ENCODE measurements around the gene SH3GL3. TPM values are rescaled to one million over a fixed set of nuclear protein-coding genes. Genes with fewer than 3 reads are reported as not detected.

SH3GL3 gene
- total RNA-seq, 1 experiment from 2014 or later = not detected

- Histone ChIP-seq H3K36me3 (ENCODE audit: control insufficient read depth, insufficient read depth, low read length) (no peaks in the 10 kb centered on the region), H3K9me3 (ENCODE audit: control insufficient read depth, insufficient read depth, low read depth, low read length) (no peaks in the 10 kb centered on the region), H3K4me3 (ENCODE audit: low read depth in 2 of 2, low read length in 2 of 2) (no peak overlapping the region), H3K27me3 (ENCODE audit: control insufficient read depth, insufficient read depth, low read length) (no peaks in the 10 kb centered on the region), H3K4me1 (ENCODE audit: control insufficient read depth, insufficient read depth, low read length) (no peaks in the 10 kb centered on the region), H3K27ac (ENCODE audit: low read length) (no peak overlapping the region)
- BruUV-seq (replicated peaks) = no TSS peak
- ChIA-PET POLR2A (no interaction called here), CTCF (no interaction called here)
- ATAC-seq (no peak), DNase-seq (ENCODE audit: low read depth, low spot score) (no peak)
- in situ Hi-C loops (cut with HindIII; ENCODE audit: low pct_unique_long_range_greater_than_20kb, low sequenced_read_pairs) (no loop called here), intact Hi-C loops (cut with micrococcal nuclease; ENCODE audit: unreplicated experiment) (no loop called here)
- TF ChIP-seq CTCF (IDR thresholded peaks at IDR 0.05) = no peak
- TF ChIP-seq TCF7L2 (IDR thresholded peaks at IDR 0.05; ENCODE audit: low read depth, low read length) = no peak
- no peak for TF ChIP-seq REST (IDR thresholded peaks at IDR 0.05; ENCODE audit: insufficient read depth in 1 of 2, low read depth in 2 of 2, low read length in 1 of 2)
- TF ChIP-seq SIN3A (IDR thresholded peaks at IDR 0.05; ENCODE audit: borderline replicate concordance, insufficient read depth, low read depth, low read length) = no peak
- TF ChIP-seq POLR2AphosphoS5 (IDR thresholded peaks at IDR 0.05; ENCODE audit: low read depth, low read length) = no peak
Observed at GRCh38 chr15:83504365-83504764, 57.2 kb downstream of the SH3GL3 start.

GRCh38 chr15:83510001-83510400, 62.9 kb downstream of the SH3GL3 start:
- no peaks in the 10 kb centered on the region for H3K9me3 ChIP-seq (ENCODE audit: control insufficient read depth, insufficient read depth, low read depth, low read length)
- no peaks in the 10 kb centered on the region for H3K36me3 ChIP-seq (ENCODE audit: control insufficient read depth, insufficient read depth, low read length)
- DNase-seq (ENCODE audit: low read depth, low spot score) (no peak), ATAC-seq (no peak)
- intact Hi-C loops (cut with micrococcal nuclease; ENCODE audit: unreplicated experiment) (no loop called here), in situ Hi-C loops (cut with HindIII; ENCODE audit: low pct_unique_long_range_greater_than_20kb, low sequenced_read_pairs) (no loop called here)
- TF ChIP-seq REST (IDR thresholded peaks at IDR 0.05; ENCODE audit: insufficient read depth in 1 of 2, low read depth in 2 of 2, low read length in 1 of 2) = no peak
- TF ChIP-seq CTCF (IDR thresholded peaks at IDR 0.05) = no peak
- no peak for TF ChIP-seq TCF7L2 (IDR thresholded peaks at IDR 0.05; ENCODE audit: low read depth, low read length)
- no peak for TF ChIP-seq POLR2AphosphoS5 (IDR thresholded peaks at IDR 0.05; ENCODE audit: low read depth, low read length)
- no peak for TF ChIP-seq SIN3A (IDR thresholded peaks at IDR 0.05; ENCODE audit: borderline replicate concordance, insufficient read depth, low read depth, low read length)
- BruUV-seq (replicated peaks) = no TSS peak
- no peaks in the 10 kb centered on the region for H3K4me1 ChIP-seq (ENCODE audit: control insufficient read depth, insufficient read depth, low read length)
- H3K4me3 ChIP-seq (ENCODE audit: low read depth in 2 of 2, low read length in 2 of 2) = no peak overlapping the region
- no peaks in the 10 kb centered on the region for H3K27me3 ChIP-seq (ENCODE audit: control insufficient read depth, insufficient read depth, low read length)
- ChIA-PET POLR2A (no interaction called here), CTCF (interaction anchor here (0.7 kb wide), 1 partner anchor 274 kb away, joined by 3 read pairs; no protein-coding TSS in a partner anchor)
- no peak overlapping the region for H3K27ac ChIP-seq (ENCODE audit: low read length)
